DMS 273 (cell line): ENCODE results near the gene NUDT19.
"Not testable (repeated sequence)": the region's sequence is repeated elsewhere in the genome, so short reads cannot be mapped to it uniquely, and the experiment has no call there.

ENCODE experiments used
- DNase-seq: peaks from one replicate; lab custom pipeline; 2025; ENCODE audit not compliant: unreplicated experiment; lab: John Stamatoyannopoulos, UW

Gene NUDT19

DNA sequence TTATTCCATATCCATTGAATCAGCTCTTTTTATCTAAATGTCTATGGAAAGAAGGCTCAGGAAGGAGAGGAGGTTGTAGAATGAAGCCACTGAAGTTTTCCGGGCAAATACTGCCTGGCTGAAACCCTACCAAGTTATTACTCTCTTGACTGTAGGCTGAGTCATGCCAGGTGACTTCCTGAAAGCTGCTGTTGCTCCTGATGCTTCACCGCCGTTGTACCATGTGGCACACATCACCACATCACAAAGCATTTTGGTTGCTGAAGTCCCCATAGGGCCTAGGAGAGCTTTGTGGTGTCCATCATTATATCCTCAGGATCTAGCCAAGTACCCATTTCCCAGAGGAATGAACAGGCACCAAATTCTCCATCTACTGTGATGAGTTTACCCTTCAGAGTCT is 16.8 kb downstream of the NUDT19 start:
- no peak for DNase-seq

GRCh38 chr19:32709032-32709431 is 17.4 kb downstream of the NUDT19 start:
- DNase-seq, result no peak

DNA sequence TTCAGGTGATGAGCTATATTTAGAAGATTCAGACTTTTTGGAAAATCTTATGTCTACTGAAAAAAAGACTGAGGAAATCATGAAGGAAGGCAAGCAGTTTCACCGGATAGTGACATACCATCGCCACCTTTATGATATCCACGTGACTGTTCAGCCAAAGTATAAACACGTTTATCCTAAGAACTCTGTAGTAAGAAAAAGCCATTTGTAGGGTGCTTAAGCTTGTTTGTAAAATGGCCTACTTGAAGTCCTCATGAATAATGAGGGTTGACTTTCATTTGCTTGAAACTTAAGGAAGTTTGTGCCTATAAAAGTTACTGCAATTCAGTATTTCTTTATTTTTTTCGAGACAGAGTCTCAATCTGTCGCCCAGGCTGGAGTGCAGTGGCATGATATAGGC is 20.1 kb downstream of the NUDT19 start:
- no peak for DNase-seq

DNA sequence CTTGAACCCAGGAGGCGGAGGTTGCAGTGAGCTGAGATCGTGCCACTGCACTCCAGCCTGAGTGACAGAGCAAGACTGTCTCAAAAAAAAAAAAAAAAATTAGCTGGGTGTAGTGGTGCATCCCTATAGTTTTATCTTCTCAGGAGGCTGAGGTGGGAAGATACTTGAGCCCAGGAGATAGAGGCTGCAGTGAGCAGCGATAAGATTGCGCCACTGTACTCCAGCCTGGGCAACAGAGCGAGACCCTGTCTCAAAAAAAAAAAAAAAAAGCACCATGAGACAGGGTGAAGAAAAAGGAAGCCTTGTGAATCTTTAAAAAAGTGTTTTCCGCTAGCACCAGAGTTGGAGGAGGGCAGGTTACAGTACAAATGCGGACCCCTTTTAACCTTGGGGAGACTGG is 24.6 kb downstream of the NUDT19 start:
- DNase-seq, result not testable (repeated sequence)

GRCh38 chr19:32717496-32717895 is 25.9 kb downstream of the NUDT19 start:
- DNase-seq, result no peak

GRCh38 chr19:32718286-32718685 is 26.7 kb downstream of the NUDT19 start:
- no peak for DNase-seq

- peak; percentile 9 for DNase-seq
Observed at GRCh38 chr19:32719611-32720059, 28.0 kb downstream of the NUDT19 start, which contains the start of gene TDRD12. Gene TDRD12 (plus strand): TSS chr19:32719767. CDS start chr19:32720073, 306 bp downstream.

DNA sequence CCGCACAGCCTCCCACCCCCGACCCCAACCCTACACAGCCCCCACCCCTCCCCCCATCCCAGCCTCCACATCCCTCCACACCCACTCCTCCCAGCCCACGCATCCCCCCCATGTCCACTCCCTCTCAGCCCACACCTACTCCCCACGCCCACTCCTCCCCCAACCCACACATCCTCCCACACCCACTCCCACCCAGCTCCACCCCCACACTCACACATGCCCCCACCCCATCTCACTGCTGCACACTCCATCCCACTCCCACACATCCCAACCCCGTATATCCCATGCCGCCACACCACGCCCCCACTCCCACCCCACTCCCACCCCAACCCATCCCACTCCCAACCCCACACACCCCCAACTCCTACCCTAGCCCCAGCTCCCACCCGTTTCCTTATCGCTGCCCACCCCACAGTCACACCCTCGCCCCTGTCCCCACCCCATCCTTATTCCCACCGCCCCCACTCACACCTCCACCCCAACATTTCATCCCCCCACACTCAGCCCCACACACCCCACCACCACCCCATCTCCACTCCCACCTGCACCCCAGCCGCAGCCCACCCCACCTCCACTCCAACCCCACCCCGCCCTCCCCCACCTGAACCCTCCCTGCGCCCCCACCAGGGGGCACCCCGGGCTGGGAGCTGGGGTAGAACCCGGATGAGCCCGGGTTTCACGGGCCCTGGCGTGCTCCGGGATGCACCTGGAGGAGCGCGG is 28.8 kb downstream of the NUDT19 start:
- no peak for DNase-seq

DNA sequence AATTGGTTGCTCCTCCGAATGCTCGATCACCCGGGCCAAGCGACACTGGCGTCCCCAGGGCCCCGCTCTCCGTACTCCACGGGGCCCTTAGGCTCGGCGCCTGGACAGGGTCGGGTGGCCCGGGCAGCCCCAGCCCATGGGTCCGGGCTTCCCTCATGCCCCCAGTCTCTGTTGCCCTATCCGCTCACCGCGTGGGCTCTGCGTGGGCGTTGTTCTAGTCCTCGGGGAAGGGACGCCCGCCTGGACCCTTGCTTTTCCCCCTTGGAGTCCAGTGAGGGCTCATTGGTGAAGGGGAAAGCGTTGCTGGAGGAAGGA is 29.3 kb downstream of the NUDT19 start:
- DNase-seq, result no peak

DNA sequence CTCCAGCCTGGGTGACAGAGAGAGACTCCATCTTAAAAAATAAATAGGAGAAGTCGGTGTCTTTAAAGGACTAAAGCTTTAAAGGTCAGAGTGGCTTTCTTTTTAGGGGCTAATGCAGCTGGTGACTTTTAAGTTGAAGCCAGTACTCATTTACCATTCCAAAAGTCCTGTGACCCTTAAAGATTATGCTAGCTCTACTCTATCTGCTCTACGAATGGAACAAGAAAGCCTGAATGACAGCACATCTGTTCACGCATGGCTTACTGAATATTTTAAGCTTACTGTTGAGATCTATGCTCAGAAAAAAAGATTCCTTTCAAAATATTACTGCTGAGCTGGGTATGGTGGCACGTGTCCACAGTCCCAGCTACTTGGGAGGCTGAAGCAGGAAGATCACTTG is 44.3 kb downstream of the NUDT19 start:
- no peak for DNase-seq

DNA sequence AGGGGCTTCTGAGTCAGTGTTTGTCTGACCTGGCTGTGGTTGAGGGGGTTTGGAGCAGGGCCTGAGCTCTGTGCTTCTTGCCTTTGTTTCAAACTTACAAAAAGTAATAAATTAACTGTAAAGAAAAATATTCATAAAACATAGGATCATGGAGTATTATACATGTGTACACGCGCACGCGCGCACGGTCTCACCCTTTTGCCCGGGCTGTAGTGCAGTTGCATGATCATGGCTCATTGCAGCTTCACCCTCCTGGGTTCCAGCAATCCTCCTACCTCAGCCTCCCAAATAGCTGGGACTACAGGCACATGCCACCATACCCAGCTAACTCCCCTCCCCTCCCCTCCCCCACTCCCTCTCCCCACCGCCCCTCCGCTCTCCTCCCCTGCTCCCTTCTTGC is 51.4 kb downstream of the NUDT19 start:
- no peak for DNase-seq

- no peak for DNase-seq
Observed at GRCh38 chr19:32743447-32743846, 51.8 kb downstream of the NUDT19 start.

- no peak for DNase-seq
Observed at GRCh38 chr19:32744555-32745325, 53.1 kb downstream of the NUDT19 start.

GRCh38 chr19:32745594-32746251 is 54.1 kb downstream of the NUDT19 start:
- DNase-seq, result not testable (repeated sequence)

DNA sequence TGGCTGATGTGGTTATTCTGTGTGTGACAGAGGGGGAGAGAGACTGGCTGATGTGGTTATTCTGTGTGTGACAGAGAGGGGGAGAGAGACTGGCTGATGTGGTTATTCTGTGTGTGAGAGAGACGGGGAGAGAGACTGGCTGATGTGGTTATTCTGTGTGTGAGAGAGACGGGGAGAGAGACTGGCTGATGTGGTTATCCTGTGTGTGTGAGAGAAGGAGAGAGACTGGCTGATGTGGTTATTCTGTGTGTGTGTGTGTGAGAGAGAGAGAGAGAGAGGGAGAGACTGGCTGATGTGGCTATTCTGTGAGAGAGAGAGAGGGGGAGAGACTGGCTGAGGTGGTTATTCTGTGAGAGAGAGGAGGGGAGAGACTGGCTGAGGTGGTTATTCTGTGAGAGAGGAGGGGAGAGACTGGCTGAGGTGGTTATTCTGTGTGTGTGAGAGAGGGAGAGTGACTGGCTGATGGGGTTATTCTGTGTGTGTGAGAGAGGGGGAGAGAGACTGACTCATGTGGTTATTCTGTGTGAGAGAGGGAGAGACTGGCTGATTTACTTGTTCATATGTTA is 55.1 kb downstream of the NUDT19 start:
- not testable (repeated sequence) for DNase-seq

DNA sequence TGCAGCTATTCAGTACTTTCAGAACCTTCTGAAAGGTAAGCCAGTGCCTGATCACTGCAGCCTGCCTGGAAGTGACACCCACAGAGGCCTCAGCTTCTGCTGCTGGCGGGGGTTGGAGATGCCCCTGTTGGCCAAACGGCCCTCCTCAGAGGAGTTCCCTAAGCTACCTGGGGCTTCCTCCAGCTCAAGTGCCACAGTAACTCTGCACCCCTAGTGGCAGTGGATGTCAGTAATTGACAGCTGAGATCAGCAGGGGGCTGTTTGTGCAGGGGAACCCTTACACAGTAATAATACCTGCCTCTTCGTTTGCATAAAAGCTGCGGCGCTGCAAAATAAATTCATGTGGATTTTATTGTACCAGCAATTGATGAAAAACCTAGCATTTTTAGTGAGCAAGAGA is 56.9 kb downstream of the NUDT19 start:
- DNase-seq, result peak; percentile 52

GRCh38 chr19:32748948-32749347 is 57.3 kb downstream of the NUDT19 start:
- DNase-seq, result no peak

DNA sequence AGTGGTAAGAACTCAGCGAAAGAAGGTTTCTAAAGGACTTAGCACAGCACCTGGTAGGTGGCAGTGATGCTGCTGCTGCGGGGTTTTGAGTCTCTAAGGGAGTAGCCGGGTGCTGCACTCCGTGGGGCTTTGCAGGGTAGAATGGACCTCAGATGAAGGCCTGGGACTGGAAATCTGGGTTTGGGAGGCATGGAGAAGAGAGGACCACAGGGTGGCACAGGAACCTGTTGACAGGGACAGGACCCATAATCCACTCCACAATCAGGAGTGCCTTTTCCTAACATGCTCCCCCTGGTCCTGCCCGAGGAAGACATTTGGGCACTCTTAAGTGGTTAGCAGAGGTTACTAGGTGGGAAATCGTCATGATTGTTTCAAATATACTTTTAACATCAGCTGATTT is 57.7 kb downstream of the NUDT19 start:
- no peak for DNase-seq

GRCh38 chr19:32750441-32751055 is 58.9 kb downstream of the NUDT19 start:
- DNase-seq, result peak; percentile 30

GRCh38 chr19:32751066-32751465 is 59.4 kb downstream of the NUDT19 start:
- DNase-seq, result no peak

- no peak for DNase-seq
Observed at GRCh38 chr19:32757189-32757588, 65.6 kb downstream of the NUDT19 start.
